ENCODE data around the gene SPACA6. TPM values are rescaled to one million over a fixed set of nuclear protein-coding genes. Genes with fewer than 3 reads are reported as not detected.
A peak's percentile ranks its signal among the peaks of the same experiment; 100 is the strongest.

SPACA6 gene
- total RNA-seq, 1 donor from 2014 or later = 4.9 TPM

DNA sequence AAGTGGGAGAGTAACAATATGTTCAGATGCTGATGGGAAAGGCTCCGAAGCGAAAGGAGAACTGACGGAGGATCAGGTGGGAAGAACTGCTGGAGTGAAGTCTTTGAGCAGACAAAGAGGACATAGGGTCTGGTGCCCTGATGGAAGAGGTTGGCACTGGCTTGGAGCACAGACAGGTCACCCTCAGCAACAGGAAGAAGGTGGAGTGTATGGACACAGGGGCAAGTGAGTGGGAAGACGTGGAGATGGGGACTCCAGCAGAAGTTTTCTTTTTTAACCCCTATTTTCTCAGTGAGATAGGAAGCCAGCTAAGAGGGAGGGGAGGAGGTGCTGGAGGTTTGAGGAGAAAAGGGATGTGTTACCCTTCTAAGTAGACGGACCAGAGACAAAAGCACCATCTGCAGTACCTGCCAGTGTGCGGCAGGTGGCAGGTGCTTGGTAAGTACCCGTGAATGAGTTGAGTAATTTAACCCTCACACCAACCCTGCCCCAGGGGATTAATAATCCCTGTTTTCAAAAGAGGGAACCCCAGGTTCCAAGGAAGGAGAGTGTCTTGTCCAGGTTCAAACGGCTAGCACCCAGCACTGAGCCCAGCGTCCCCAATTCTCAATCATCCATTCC is 19.4 kb downstream of the SPACA6 start:
- no peak for DNase-seq (ENCODE audit: low read depth)
- no peak overlapping the region for H3K4me3 ChIP-seq (ENCODE audit: low read depth, low read length)
- TF ChIP-seq, protein P1, sequence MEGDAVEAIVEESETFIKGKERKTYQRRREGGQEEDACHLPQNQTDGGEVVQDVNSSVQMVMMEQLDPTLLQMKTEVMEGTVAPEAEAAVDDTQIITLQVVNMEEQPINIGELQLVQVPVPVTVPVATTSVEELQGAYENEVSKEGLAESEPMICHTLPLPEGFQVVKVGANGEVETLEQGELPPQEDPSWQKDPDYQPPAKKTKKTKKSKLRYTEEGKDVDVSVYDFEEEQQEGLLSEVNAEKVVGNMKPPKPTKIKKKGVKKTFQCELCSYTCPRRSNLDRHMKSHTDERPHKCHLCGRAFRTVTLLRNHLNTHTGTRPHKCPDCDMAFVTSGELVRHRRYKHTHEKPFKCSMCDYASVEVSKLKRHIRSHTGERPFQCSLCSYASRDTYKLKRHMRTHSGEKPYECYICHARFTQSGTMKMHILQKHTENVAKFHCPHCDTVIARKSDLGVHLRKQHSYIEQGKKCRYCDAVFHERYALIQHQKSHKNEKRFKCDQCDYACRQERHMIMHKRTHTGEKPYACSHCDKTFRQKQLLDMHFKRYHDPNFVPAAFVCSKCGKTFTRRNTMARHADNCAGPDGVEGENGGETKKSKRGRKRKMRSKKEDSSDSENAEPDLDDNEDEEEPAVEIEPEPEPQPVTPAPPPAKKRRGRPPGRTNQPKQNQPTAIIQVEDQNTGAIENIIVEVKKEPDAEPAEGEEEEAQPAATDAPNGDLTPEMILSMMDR (conservative IDR thresholded peaks at IDR 0.05; ENCODE audit: low read depth, low read length) = peak; percentile 72

DNA sequence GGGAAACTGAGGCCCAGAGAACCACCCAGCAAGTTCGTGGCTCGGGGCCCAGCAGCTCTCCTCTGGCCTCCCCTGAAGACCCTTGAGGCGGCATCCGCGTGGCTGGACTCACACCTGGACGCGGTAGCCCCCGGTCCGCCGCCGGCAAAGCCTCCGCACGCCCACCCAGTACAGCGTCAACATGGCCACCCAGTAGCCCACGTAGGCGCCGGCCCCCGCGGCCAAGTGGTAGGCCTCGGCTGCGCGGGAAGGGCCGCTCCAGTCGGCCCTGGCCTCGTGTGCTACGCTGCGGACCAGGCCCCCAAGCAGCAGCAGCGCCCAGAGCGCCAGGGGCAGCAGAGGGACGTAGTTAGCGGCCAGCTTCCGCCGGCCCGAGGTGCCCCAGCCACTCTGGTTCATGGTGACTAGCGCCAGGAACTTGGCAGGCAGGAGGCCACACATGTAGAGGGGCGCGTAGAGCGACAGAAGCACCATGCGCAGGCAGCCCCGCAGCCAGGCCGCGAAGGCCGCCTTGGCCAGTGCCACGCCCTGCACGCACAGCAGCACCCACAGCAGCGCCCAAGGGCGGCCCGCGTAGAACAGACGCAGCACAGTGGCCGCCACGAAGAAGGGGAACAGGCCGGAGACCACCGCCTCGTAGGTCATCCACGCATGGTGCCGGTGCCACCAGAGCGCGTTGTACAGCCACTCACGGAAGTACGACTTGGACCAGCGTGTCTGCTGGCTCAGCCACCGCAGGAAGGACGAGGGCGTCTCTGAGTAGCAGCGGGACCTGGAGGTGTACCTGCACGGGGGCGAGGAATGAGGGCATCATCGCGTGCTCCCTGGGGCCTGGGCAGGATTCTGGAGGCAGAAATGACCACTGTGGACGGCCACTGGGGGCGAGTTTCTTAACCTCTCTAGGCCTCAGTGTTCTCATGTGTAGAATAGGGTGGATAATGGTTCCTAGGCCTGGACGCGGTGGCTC is 20.5 kb downstream of the SPACA6 start:
- no peak for DNase-seq (ENCODE audit: low read depth)
- TF ChIP-seq, protein P1 (conservative IDR thresholded peaks at IDR 0.05; ENCODE audit: low read depth, low read length) = no peak

DNA sequence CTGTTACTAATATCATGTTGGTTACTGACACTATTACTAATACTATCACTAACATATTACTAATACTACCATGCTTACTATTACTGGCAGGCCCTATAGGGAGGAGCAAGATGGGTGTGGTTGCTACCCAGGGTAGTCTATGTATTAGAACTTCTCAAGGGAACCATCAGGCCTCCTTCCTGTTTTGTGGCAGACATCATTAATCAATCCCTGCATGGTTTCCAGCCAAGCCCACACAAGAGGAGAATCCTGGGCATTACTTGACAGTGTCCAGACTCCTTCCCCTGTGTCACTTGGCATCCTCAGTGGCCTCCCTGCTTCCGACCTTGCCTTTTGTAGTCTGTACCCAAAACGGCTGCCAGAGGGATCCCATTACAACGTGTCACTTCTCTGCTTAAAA is 21.7 kb downstream of the SPACA6 start:
- no peak overlapping the region for H3K4me3 ChIP-seq (ENCODE audit: low read depth, low read length)
- TF ChIP-seq, protein P1 (conservative IDR thresholded peaks at IDR 0.05; ENCODE audit: low read depth, low read length) = no peak
- no peak for DNase-seq (ENCODE audit: low read depth)

More for the DNA sequence above, 20.5 kb downstream of the SPACA6 start:
- H3K4me3 ChIP-seq (ENCODE audit: low read depth, low read length) = no peak overlapping the region

DNA sequence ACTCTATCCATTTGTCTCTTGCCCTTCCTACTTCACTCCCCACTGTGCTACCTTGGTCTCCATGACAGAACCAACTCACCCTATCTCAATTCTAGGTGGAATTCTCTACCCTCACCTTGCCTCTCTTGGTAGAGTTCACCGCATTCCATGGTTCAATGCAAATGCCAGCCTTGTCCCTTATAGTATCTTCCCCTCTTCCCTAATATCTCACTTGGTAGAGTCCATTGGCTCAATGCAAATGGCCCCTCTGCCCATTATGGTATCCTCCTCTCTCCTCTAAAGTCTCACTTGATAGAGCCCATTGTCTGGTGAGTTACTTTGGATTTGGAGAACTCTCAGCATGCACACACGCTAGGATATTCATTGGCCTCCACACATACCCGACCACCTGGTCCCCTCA is 22.7 kb downstream of the SPACA6 start:
- H3K4me3 ChIP-seq (ENCODE audit: low read depth, low read length) = no peak overlapping the region
- no peak for DNase-seq (ENCODE audit: low read depth)
- TF ChIP-seq, protein P1 (conservative IDR thresholded peaks at IDR 0.05; ENCODE audit: low read depth, low read length) = no peak

DNA sequence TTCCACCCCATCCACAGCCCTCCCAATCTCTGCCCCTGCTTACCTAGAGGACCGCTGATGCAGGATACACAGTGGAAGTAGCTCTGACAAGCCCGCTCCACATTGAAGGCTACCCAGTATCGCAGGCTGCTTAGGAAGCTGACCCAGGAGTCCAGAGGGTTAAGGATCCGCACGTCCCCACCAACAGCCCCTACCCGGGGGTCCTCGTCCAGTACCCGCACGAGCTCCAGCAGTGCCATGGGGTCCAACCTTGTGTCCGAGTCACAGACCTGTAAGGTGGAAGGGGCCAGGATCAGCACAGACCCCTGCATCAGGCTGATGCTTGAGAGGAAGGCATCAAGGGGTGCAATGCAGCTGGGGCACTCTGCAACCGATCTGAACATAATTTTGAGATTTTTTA is 23.8 kb downstream of the SPACA6 start:
- H3K4me3 ChIP-seq (ENCODE audit: low read depth, low read length) = no peak overlapping the region
- no peak for DNase-seq (ENCODE audit: low read depth)
- TF ChIP-seq, protein P1 (conservative IDR thresholded peaks at IDR 0.05; ENCODE audit: low read depth, low read length) = no peak

DNA sequence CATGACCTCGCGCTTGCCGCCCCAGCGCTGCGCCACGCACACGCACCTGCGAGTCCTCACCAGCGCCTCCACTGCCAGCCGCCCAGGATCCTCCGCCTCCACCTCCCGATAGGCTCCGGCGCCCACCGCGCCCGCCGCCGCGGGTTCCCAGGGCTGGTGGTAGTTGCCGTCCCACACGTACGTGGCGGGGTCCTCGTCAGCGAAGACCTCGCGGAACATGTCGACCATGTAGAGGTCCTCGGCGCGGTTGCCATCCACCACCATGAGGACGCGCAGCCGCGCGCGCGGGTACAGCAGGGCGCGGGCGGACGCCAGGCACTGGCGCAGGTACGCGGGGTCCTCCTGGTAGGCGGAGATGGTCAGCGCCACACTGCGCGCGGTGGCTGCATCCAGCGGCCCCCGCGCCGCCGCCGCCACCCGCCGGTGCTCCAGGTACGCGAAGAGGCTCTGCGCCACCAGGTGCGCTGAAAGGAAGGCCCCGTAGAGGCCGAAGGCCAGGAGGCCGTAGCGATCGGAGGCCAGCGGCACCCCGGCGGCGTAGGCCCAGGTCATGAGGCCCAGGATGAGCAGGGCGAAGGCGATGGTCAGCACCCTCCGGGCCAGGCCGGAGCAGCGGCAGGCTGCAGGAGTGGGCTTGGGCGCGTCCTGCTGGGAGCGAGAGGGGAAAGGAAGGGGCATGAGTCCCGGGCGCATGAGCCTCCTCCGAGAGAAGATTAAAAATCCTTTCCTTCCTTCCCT is 26.3 kb downstream of the SPACA6 start:
- TF ChIP-seq, protein P1 (conservative IDR thresholded peaks at IDR 0.05; ENCODE audit: low read depth, low read length) = no peak
- H3K4me3 ChIP-seq (ENCODE audit: low read depth, low read length) = no peak overlapping the region
- no peak for DNase-seq (ENCODE audit: low read depth)

Data from epithelial cell of proximal tubule (primary cell).